ENCODE measurements around the gene RAB36.

Gene RAB36

DNA sequence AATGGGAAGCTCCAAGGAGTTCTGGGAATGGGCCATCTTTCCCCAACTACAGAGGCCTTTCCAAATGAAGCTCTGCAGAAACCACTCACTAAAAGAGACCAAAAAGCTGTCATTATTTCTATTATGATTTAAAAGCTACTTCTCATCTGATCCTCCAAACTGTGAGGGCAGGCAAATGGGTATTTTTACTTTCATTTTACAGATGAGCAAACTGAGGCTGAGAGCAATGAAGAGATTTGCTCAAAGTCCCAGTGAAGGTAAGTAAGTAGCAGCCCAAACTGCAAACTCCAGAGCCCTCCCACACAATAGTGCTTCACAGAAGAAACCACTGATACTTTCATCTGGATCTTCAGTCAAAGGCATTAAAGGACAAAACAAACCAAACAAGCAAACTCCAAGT, 4.9 kb upstream of the RAB36 start:
- no peak for DNase-seq

DNA sequence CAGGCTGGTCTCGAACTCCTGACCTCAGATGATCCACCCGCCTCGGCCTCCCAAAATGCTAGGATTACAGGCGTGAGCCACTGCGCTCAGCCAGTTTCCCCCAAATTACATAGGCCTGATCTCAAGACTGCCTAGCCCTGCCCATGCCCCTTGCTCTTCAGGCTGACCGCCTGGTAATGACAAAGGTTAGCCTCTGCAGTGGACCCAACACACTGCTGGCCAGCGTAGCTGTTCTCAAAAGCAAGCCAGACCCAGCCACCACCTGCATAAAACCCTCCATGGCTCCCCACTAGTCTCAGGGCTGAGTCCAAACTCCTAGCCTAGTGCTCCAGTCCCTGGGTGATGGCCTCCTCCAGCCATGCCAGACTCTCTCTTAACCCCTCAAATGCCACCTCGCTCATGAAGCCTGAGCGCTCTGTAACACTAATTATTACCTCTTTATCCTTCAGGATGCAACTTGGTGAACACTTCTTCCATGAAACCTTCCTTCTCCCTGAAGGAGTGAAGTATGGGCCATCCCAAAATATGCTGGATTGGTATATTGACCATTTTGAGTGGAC, 2.7 kb upstream of the RAB36 start:
- no peak for DNase-seq

DNA sequence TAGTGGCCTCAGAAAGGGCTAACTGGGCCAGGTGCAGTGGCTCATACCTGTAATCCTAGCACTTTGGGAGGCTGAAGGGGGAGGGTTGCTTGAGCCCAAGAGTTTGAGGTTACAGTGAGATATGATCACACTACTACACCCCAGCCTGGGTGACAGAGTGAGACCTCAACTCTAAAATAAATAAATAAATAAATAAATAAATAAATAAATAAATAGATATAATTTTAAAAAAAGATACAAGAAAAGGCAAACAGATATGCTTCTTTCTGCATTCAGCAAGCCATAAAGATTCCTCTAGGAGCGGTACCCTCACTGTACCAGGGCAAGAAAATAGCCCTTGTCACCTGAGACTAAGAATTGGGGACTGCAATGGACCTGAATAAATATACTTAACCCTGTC, 2.2 kb upstream of the RAB36 start:
- no peak for DNase-seq

DNA sequence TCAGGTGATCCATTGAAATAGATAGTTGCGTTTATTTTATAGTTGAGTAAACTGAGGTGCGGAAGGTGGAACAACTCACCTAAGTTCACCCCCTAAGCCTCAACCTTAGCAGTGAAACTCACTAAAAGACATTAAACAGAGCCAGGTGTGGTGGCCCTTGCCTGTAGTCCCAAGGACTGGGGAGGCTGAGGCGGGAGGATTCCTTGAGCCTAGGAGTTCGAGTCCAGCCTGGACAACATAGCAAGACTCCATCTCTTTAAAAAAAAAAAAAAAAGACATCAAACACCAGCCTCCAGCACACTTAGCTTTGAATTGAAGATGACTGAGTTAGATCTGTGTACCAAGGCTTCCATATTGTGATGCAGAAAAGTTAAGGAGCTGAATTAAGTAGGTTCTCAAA, 845 bp upstream of the RAB36 start:
- DNase-seq = no peak

DNA sequence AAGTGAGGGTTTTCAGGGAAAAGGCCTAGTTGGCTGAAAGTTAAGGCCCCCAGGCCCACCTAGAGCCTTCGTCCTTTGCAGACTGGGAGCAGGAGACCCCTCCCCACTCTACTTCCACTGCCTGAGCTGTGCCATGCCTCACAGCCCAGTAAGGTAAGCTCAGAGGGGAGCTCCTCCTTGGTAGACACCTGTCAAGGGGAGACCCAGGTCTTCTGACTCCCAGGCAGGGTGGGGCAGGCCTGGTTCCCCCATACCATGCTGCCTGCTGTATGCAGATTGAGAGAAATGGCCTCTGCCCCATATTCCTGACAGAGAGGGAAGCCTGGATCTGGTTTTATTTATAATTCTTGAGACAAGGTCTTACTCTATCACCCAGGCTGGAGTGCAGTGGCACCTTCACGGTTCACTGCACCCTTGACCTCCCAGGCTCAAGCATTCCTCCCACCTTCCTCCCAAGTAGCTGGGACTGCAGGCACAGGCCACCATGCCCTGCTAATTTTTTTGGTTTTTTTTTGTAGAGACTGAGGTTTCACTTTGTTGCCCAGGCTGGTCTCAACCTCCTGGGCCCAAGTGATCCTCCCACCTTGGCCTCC, 697 bp downstream of the RAB36 start:
- no peak for DNase-seq

DNA sequence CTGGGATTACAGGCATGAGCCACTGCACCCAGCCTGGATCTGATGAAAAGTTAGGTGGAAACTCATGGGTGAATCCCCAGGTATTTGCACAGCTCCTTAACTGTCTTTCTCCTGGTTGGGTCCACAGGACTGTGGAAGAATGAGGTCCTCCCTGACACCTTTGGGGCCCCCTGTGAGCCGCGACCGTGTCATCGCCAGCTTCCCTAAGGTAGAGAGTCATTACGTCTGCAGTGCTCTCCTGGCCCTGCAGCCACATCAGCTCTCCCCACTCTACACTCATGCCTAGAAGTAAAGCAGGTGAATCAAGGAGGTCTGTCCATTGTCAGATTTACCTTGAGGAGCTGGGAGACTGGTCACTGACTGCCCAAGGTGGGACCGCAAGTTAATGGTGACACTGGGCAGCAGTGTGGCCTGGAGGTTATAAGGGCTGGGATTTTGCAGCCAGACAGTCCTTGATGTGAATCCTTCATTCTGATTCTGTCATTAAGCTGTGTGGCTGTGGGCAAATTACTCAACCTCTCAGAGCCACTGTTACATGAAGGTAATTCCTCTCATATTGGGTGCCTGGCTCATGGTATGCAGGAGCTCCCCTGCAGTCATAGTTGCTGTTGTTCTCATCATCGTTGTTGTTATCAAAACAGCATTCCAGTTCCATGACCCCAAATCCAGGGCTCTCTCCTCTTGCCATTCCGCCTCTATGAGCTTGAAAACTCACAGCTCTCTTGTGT, 1.4 kb downstream of the RAB36 start:
- no peak for DNase-seq

DNA sequence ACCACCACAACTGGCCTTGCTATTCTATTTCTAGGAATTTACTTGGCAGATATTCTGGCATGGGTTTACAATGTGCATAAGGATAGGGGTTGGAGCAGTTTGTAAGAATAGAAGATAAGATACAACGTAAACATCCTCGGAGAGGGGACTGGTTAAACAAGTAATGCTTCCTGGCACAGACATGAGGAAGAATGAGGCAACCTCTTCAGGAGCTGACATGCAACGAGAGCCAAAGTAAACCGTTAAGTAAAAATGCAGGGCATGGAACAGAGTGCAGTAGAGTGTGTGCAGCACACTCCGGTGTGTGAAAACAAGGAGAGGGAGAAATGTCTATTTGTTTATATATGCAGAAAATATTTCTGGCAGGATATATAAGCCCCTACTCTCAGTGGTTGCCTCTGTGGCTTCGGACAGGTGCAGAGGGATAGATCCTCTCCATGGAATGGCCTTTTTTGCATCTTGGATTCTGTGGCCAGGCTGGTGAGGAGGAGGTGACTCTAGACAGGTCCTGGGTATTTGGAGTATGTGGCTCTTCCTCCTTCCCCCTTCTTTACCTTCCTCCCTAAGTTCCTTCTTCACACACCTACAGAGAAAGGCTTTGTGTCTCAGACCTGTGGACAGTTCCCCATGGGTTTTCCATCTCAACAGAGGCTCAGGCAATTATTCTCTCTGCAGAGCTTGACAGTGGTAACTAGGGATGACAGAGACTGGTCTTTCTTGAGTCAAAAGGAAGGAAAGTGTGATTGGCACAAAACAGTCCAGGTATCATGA, 2.5 kb downstream of the RAB36 start:
- no peak for DNase-seq

DNA sequence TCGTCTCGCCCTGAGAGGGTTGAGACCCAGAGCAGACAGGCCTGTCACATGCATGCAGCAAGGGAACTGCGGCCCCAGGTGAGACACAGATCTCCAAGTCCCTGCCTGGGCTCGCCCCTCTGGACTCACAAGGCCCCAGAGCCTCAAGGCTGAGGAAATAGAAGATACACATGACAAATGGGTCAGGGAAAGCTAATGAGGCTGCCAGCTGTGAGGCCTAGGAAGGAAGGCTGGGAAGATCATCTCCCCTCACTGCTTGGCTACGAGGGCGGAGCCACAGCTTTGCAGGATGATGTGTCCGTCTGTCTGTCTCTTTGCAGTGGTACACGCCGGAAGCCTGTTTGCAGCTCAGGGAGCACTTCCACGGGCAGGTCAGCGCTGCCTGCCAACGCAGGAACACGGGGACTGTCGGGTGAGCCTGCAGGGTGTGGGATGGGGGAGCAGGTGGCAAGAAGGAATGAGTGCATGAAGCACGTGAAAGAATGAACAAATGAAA, 4.5 kb downstream of the RAB36 start:
- DNase-seq = no peak

DNA sequence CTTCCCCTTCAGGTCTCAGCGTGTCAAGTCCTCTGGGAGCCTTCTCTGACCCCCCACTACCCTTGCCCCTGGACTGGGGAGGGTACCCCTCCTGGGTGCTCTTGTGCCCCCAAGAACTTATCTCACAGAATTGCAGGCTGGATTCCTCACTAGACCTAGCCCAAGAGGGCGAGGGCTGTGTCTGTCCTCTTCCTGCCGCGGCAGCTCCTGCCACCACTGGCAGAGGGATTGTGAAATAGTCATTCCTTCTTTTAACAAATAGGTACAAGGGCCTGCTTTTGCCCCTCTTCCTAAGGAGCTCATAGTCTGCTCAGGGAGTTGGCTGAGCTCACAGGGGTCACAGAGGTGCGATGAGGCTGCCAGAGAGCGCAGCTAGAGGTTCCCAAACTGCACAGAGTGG, 5.5 kb downstream of the RAB36 start:
- no peak for DNase-seq

DNA sequence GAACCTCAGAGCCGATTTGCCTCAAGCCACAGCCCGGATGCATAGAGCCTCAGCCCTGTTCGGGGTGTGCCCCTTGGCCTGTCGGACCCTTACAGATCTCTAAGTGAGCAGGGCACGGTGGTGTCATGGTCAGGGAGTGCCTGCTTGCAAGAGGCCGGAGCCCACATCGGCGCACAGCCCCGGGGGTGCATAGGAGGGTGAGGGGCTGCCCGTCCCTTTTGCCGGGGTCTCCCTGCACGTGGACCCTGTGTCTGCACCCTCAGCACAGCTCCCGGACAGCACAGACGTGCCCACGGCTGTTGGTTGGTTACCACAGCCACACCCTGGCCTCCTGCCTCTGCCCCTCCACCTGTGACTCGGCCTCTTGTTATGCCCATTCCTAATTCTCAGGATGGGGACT, 6.5 kb downstream of the RAB36 start:
- no peak for DNase-seq

DNA sequence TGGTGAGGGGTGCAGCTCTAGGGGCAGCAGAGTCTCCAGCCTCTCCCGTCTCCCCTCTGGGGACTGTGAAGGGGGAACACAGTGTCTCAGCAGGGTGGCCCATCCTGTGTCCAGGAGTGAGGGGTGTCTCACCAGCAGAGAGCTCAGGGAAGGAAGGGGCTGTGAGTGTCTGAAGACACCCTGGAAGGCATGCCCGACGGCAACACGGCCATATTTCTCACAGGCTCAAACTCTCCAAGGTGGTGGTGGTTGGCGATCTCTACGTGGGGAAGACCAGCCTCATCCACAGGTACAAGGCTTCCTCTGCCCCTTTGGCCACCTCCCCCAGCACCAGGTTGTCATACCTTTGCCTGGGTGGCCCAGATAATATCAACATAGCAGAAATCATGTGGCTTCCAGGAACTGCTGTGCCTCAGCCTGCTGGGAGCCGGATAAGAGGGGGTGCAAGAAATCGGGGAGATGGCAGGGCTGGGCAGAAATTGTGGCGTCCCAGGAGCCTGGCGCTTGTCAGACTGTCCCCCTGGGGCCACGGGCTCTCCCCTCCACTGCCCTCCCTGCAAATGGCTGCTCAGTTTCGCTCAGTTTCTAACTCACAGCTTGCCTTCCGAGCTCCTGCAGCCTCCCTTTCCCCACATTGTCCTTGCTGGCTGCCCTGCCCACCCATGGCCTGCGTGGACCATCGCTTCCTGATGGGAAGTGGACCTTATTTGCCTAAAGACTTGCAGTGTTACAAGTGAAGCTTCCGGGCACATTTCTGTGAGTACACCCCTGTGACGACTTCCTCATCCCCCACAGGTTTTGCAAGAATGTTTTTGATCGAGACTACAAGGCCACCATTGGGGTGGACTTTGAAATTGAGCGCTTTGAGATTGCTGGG, 7.2 kb downstream of the RAB36 start:
- DNase-seq = no peak

DNA sequence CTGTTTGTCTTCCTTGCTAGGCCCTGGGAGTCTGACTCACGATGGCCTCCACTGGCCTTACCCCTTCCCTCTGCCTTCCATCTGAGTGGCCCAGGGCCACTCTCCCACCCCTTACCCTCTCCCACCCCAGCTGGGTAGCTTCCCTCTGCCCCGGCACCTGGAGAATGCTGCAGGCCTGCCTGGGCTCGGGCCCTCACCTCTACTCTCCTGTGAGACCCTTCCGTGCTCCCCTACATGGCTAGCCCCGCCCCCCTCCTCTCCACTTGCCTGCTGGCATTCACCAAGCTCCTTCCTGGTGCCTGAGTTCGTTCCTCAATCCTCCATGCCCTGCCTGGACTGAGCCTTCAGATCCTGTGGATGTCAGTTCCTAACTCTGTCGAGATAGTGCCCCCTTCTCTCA, 8.7 kb downstream of the RAB36 start:
- no peak for DNase-seq

DNA sequence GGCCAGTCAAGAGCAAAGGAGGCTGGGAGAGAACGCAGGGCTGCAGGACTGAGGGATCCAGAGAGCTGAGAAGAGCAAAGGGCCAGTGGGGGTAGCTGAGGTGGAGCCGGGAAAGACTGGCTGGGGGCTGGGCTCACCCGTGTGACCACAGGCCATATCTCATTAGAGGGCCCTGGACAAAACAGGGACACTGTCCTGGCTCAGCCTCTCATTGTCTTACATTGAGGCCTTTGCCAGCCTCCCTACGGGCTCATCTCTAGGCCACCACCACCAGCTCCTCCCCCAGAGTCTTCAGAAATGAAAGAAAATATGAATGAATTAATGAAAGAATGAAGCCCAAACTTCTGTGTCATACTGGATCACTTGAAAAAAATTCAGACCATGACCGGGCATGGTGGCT, 9.2 kb downstream of the RAB36 start:
- DNase-seq = no peak

DNA sequence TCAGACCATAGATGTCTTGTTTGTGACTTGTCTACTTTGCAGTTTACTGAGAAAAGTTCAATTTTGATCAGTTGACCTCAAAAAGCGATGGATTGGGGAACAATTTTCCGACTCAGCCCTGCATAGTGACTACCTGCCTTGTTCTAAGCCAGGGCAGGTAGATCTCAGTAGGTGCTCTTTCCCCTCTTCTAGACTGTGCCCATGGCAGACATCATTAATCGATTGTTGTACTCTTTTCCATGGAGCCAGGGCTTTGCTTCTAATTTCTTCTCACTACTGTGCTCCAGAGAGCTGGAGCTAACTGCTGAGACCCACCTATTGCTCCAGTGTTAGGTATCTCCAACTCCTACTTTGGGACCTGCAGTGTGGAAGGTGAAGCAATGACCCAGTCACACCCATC, 9.9 kb downstream of the RAB36 start:
- no peak for DNase-seq

DNA sequence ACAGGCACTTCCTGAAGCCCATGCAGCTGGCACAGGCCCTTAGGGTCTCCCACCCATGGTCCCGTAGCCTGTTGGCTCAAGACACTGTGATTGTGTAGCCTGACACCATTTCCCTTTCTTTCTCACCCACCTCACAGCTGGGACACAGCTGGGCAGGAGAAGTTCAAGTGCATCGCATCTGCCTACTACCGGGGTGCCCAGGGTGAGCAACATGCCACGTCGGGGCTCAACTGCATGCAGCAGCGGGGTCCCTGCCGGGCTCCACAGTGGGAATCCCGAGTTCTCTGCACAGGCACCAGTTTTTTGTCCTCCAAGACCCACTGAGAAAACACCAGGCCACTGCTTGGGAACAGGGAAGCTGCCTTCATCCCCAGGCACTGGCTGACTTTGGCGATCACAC, 10.6 kb downstream of the RAB36 start:
- DNase-seq = no peak

DNA sequence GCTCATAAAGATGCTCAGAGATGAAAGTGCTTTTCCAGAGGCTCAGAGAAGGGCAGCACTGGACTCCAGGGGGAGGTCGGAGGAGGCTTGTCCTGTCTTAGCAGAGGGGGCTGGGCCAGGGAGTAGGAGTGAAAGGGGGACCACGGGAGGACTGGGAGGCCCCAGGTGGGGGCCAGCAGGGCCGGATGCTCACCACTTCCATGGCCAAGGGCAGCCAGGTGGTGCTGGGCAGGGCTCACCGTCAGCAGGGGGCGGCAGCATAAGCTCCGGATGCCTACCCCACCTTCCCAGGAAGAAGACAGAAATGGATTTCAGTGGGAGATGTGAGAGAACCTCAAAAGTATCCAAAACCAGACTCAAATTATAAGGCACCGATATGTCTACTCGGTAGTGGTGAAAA, 11.0 kb downstream of the RAB36 start:
- DNase-seq = no peak

DNA sequence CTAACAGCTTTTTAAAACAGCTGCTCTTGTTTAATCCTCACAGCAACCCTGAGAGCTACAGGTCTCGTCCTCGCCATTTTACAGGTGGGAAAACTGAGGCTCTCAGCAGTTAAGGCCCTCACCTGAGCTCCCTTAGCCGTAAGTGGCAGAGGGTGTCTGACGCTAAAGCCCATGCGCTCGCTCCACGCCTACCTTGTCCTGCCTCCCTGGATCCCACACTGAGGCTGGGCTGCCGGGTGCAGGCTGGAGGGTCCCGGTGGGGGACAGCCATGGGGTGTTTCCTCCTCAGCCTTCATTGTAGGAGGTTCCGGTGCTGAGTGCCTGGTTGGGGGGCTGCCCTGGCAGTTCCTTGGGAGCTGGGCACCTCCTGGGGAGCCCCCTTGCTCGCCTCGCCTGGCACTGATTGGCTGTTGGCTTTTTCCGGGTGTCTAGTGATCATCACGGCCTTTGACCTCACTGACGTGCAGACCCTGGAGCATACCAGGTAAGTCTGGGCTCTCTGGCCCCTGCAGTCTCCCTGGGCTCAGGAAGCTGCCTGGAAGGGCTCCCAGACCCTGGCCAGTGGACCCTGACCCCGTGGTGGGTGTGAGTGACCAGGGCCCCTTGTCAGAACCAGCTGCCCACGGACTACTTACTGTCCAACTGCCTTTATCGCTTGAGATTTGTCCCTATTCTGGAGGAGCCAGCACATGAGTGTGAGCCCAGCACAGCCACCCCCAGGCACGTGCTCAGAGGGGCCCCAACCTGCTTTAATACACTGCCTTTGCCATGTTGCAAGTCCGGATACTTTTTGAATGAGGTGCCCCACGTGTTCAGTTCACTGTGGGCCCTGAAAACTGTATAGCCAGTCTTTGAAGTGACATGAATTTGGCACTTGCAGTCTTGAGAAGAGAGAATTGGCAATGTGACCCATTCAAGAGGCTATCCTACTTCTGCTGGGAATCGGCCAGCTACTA, 12.6 kb downstream of the RAB36 start:
- no peak for DNase-seq

DNA sequence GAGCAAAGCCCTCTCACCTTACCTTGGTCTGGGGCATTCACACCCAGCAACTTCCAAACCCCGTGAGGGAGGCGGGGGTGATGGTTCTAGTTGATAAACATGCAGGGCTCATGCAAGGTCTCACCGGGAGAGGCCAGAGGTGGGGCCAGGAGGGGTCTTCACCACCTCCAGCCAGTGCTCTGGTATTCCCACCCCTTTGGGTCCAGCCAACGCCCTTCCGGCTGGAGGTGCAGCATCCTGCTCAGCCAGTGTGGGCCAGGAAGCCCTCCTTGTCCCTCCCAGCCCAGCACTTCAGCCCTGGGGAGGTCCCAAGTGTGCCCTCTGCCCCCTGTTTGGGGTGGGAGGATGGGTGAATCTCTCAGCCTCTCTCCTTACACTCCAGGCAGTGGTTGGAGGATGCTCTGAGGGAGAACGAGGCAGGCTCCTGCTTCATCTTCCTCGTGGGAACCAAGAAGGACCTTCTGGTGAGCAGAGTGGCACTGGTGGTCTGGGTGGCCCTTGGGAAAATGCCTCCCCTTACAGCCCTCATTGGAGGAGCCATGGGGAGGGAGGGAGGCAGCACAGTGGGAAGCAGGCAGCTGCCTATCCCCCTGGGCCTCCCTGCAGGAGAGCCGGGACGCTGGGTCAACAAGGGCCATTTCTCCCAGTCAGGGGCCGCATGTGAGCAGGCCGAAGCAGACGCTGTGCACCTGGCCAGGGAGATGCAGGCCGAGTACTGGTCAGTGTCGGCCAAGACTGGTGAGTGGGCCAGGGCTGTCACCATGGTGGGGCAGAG, 13.4 kb downstream of the RAB36 start:
- no peak for DNase-seq

DNA sequence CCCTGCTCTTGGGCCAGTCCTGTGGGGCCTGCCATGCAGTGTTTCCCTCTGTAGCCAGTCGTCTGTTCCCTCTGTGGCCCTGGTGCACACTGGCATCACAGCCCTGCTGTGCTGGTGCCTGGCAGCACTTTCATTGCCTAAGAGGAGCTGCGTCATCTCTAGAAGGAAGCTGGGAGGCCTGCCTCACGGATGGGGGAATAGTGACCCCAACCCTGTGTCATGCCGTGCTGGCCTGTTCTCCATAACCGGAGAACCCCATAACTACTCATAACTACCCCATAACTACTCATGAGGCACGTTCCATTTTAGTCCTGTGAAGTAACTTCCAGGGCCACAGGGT, 14.0 kb downstream of the RAB36 start:
- no peak for DNase-seq

DNA sequence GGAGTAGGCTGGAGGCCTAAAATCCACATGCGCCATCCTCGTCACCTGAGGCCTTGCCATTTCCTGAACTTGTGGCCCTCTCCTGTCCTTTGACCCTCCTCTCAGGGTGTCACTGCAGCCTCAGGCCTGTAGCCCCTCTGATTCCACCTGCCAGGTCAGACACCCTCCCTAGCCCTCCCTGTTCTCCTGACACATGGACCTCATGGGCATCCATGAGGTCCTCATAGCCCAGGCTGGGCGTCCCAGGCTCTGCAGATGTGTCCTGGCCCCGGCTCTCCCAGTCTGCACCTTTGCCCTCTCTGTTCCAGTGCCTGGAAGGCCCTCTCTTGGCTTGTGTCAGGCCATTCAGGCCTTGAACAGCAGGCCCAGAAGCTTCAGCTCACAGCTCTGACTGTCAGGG, 15.8 kb downstream of the RAB36 start:
- no peak for DNase-seq

DNA sequence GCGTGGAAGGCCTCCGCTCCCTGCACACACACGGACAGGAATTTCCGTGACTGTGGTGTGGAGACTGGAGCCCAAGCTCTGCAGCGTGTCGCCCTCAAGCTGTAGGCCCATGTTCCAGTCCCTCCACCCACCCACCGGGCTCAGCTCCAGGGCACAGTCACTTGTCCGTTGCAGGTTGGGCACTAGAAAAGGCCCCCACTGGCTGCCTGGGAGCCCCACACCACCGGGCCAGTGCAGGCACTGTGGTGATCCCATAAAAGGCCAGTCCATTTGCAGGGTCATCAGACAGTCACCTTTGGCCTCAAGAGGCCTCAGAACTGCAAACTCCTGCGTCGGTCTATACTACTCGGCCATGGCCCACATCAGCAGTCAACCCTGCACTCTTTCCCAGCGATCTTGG, 16.3 kb downstream of the RAB36 start:
- no peak for DNase-seq
